ENCODE results near the gene OR10A5.

- peak; percentile 96 for TF ChIP-seq CTCF (conservative IDR thresholded peaks at IDR 0.05)
- no peak for TF ChIP-seq ZFX (IDR thresholded peaks at IDR 0.05)
These were observed 33.0 kb upstream of the OR10A5 start for GRCh38 chr11:6812390-6813005.
